Testis (tissue), 2 donors: ENCODE results near the gene CRYM.

ENCODE experiments used
- POLR2A ChIP-seq: fragments of 450-650 bp; IDR thresholded peaks from one replicate; pipeline ENCODE4 v1.6.1; 2017; ENCODE audit warnings: antibody characterized with exemption, mild to moderate bottlenecking, moderate library complexity
- TF ChIP-seq, protein P1 (sequence below), 3 experiments: fragments of 450-650 bp in 2 of 3; fragments of 200-600 bp in 1 of 3; sonication (generic) in 1 of 3; IDR thresholded peaks; one replicate each; pipeline ENCODE4 v1.5.1; 2016 to 2019; ENCODE audit warnings: antibody characterized with exemption in 3 of 3, mild to moderate bottlenecking in 2 of 3, moderate library complexity in 1 of 3

DNA sequence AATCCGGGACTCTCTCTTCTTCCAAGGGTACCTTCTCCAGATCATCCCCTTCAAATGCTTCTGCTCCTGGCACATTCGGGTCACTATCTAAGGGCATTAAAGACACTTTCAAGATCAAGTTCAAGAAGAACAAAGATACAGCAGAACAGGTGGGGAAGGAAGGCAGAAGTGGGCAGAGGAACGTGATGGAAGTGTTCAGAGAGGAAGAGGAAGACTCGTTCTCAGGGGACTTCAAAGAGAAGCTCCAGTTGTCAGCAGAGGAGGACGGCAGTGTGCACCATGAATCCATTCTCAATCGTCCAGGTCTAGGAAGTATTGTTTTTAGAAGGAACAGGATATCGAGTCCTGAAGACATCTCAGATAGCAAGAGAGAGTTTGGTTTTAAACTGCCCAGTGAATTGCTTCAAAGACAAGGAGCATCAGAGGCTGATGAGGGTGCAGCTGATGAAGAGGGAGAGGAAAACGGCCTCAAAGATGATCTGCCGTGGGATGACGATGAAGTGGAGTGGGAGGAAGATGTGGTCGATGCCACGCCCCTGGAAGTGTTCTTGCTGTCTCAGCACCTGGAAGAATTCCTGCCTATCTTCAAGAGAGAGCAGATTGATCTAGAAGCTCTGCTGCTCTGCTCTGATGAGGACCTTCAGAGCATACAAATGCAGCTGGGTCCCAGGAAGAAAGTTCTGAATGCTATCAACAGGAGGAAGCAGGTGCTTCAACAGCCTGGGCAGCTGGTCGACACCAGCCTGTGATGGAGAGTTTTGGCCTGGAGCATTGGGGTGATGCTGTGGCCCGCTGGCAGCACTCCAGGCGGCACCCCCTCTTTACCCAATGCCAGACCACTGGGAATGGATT is 27.8 kb downstream of the CRYM start:
- TF ChIP-seq, protein P1, sequence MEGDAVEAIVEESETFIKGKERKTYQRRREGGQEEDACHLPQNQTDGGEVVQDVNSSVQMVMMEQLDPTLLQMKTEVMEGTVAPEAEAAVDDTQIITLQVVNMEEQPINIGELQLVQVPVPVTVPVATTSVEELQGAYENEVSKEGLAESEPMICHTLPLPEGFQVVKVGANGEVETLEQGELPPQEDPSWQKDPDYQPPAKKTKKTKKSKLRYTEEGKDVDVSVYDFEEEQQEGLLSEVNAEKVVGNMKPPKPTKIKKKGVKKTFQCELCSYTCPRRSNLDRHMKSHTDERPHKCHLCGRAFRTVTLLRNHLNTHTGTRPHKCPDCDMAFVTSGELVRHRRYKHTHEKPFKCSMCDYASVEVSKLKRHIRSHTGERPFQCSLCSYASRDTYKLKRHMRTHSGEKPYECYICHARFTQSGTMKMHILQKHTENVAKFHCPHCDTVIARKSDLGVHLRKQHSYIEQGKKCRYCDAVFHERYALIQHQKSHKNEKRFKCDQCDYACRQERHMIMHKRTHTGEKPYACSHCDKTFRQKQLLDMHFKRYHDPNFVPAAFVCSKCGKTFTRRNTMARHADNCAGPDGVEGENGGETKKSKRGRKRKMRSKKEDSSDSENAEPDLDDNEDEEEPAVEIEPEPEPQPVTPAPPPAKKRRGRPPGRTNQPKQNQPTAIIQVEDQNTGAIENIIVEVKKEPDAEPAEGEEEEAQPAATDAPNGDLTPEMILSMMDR (IDR thresholded peaks at IDR 0.05), result no peak
- TF ChIP-seq POLR2A, result no peak
